Measurements from ENCODE around the gene TRIM39. TPM values are rescaled to one million over a fixed set of nuclear protein-coding genes. Genes with fewer than 3 reads are reported as not detected.
A peak's percentile ranks its signal among the peaks of the same experiment; 100 is the strongest.

Gene TRIM39
- total and polyA plus RNA-seq, 2 of the 13 experiments (the other 11 are each of a cell fraction or from before 2014, with no cell fraction given): 7.7 to 14.6 TPM

DNA sequence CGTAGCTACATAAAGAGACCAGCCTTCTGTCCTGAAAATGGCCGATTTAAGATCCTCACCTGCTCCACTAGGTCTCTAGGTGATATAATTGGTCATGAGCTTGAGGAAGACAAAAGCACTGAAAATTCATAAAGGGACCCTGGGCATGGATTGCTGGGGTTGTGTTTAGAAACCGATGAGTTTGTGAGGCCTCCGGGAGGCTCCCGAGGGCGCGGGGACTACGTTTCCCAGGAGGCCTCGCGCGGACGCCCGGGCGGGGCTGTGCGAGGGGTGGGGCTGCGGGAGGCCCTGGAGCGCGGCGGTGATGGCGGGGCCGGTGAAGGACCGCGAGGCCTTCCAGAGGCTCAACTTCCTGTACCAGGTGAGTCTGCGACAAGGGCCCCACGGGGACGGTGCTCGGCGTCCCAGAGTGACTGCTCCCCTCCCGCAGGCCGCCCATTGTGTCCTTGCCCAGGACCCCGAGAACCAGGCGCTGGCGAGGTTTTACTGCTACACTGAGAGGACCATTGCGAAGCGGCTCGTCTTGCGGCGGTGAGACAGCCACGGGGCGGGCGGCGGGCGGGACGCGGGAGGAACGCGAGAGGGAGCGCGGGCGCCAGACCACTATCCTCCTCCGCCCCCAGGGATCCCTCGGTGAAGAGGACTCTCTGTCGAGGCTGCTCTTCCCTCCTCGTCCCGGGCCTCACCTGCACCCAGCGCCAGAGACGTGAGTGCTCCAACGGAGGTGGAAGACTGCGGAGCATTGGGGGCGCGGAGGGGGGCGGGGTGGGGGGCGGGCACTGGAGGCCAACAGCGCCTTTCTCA is 18.3 kb downstream of the TRIM39 start, which contains the start of gene RPP21 (continued):
- TF ChIP-seq FOXM1 (CRISPR knock-in tag; IDR thresholded peaks at IDR 0.05) (0 out of 2 replicates have a peak, but pooled peaks have one; percentile 51), ZNF713 (CRISPR knock-in tag; IDR thresholded peaks at IDR 0.05) (no peak), ONECUT2 (CRISPR knock-in tag; IDR thresholded peaks at IDR 0.05) (no peak), RAD51 (IDR thresholded peaks at IDR 0.05; ENCODE audit: borderline replicate concordance) (no peak), ZNF264 (CRISPR knock-in tag; IDR thresholded peaks at IDR 0.05) (peak; percentile 86), TBX3 (IDR thresholded peaks at IDR 0.05; ENCODE audit: borderline replicate concordance) (no peak), SCMH1 (CRISPR knock-in tag; IDR thresholded peaks at IDR 0.05; ENCODE audit: borderline replicate concordance) (no peak), ZBTB21 (CRISPR knock-in tag; IDR thresholded peaks at IDR 0.05) (peak; percentile 25; the same call in 1 of the 2 replicates), ZNF660 (CRISPR knock-in tag; IDR thresholded peaks at IDR 0.05; ENCODE audit: borderline replicate concordance, low read depth) (no peak), HES4 (CRISPR knock-in tag; IDR thresholded peaks at IDR 0.05; ENCODE audit: borderline replicate concordance) (no peak), MBNL3 (CRISPR knock-in tag; conservative IDR thresholded peaks at IDR 0.05) (no peak), ZNF780A (CRISPR knock-in tag; IDR thresholded peaks at IDR 0.05) (no peak), ZNF703 (CRISPR knock-in tag; IDR thresholded peaks at IDR 0.05; ENCODE audit: borderline replicate concordance) (no peak), FOXC1 (CRISPR knock-in tag; IDR thresholded peaks at IDR 0.05; ENCODE audit: borderline replicate concordance) (peak; percentile 95), NPAS2 (CRISPR knock-in tag; IDR thresholded peaks at IDR 0.05; ENCODE audit: borderline replicate concordance) (no peak), NFE2 (CRISPR knock-in tag; IDR thresholded peaks at IDR 0.05) (no peak), ZNF781 (CRISPR knock-in tag; IDR thresholded peaks at IDR 0.05; ENCODE audit: borderline replicate concordance, not compliant biosample characterization) (no peak)
- TF ChIP-seq, protein P1, sequence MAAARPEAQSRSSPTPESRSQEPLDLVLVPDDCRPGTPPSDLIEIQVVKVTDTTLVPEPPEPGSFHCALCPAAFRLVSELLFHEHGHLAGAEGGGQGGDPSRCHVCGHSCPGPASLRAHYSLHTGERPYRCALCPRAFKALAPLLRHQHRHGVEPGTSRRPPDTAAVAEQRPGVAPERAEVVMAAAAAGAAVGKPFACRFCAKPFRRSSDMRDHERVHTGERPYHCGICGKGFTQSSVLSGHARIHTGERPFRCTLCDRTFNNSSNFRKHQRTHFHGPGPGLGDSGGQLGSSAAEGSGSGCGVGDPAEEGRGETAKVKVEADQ (CRISPR knock-in tag; IDR thresholded peaks at IDR 0.05; ENCODE audit: borderline replicate concordance): peak; percentile 97
- TF ChIP-seq, protein P2, sequence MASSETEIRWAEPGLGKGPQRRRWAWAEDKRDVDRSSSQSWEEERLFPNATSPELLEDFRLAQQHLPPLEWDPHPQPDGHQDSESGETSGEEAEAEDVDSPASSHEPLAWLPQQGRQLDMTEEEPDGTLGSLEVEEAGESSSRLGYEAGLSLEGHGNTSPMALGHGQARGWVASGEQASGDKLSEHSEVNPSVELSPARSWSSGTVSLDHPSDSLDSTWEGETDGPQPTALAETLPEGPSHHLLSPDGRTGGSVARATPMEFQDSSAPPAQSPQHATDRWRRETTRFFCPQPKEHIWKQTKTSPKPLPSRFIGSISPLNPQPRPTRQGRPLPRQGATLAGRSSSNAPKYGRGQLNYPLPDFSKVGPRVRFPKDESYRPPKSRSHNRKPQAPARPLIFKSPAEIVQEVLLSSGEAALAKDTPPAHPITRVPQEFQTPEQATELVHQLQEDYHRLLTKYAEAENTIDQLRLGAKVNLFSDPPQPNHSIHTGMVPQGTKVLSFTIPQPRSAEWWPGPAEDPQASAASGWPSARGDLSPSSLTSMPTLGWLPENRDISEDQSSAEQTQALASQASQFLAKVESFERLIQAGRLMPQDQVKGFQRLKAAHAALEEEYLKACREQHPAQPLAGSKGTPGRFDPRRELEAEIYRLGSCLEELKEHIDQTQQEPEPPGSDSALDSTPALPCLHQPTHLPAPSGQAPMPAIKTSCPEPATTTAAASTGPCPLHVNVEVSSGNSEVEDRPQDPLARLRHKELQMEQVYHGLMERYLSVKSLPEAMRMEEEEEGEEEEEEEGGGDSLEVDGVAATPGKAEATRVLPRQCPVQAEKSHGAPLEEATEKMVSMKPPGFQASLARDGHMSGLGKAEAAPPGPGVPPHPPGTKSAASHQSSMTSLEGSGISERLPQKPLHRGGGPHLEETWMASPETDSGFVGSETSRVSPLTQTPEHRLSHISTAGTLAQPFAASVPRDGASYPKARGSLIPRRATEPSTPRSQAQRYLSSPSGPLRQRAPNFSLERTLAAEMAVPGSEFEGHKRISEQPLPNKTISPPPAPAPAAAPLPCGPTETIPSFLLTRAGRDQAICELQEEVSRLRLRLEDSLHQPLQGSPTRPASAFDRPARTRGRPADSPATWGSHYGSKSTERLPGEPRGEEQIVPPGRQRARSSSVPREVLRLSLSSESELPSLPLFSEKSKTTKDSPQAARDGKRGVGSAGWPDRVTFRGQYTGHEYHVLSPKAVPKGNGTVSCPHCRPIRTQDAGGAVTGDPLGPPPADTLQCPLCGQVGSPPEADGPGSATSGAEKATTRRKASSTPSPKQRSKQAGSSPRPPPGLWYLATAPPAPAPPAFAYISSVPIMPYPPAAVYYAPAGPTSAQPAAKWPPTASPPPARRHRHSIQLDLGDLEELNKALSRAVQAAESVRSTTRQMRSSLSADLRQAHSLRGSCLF (CRISPR knock-in tag; IDR thresholded peaks at IDR 0.05; ENCODE audit: borderline replicate concordance): no peak; the same call in 1 of the 2 replicates
- TF ChIP-seq, protein P3, sequence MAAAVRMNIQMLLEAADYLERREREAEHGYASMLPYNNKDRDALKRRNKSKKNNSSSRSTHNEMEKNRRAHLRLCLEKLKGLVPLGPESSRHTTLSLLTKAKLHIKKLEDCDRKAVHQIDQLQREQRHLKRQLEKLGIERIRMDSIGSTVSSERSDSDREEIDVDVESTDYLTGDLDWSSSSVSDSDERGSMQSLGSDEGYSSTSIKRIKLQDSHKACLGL (CRISPR knock-in tag; IDR thresholded peaks at IDR 0.05): peak; percentile 93
- TF ChIP-seq, protein P4, sequence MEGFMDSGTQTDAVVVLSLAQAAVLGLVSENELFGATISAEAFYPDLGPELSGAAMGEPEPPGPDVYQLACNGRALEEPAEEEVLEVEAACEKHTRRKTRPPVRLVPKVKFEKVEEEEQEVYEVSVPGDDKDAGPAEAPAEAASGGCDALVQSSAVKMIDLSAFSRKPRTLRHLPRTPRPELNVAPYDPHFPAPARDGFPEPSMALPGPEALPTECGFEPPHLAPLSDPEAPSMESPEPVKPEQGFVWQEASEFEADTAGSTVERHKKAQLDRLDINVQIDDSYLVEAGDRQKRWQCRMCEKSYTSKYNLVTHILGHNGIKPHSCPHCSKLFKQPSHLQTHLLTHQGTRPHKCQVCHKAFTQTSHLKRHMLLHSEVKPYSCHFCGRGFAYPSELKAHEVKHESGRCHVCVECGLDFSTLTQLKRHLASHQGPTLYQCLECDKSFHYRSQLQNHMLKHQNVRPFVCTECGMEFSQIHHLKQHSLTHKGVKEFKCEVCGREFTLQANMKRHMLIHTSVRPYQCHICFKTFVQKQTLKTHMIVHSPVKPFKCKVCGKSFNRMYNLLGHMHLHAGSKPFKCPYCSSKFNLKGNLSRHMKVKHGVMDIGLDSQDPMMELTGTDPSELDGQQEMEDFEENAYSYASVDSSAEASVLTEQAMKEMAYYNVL (CRISPR knock-in tag; IDR thresholded peaks at IDR 0.05; ENCODE audit: borderline replicate concordance): peak; percentile 75; the same call in 1 of the 2 replicates
